ENCODE data around the gene ROBO1. TPM values are rescaled to one million over a fixed set of nuclear protein-coding genes. Genes with fewer than 3 reads are reported as not detected.

ROBO1 gene
- total RNA-seq, 2 experiments from 2014 or later: not detected

DNA sequence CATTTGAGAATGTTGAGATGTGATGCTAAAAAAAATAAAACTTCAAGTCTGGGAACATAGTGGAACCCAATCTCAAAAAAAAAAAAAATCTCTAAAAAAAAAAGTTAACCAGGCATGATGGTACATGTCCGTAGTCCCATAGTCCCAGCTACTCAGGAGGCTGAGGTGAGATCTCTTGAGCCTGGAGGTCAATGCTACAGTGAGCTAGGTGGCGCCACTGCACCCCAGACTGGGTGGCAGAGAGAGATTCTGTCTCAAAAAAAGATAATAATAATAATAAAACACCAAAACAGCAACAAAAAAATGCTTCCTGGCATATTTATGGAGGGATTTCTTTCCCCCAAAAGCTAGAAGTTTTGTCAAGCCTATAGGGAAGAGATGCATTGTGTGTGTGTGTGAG is 361.6 kb downstream of the ROBO1 start:
- Mint-ChIP-seq H3K36me3 (ENCODE audit: low read depth) (no peaks in the 10 kb centered on the region), H3K9me3 (peaks cover 6% of the 10 kb centered on the region)
- POLR2A ChIA-PET: no interaction called here

GRCh38 chr3:79405183-79405582 is 362.6 kb downstream of the ROBO1 start:
- no peak overlapping the region for H3K4me3 Mint-ChIP-seq
- no peaks in the 10 kb centered on the region for H3K27me3 Mint-ChIP-seq
- H3K9me3 Mint-ChIP-seq: peaks cover 6% of the 10 kb centered on the region
- no peaks in the 10 kb centered on the region for H3K36me3 Mint-ChIP-seq (ENCODE audit: low read depth)
- POLR2A ChIA-PET: no interaction called here
- no peaks in the 10 kb centered on the region for H3K4me1 Mint-ChIP-seq
- CTCF ChIA-PET: no interaction called here
- no peak for DNase-seq
- H3K27ac Mint-ChIP-seq: no peak overlapping the region

More for the DNA sequence above, 361.6 kb downstream of the ROBO1 start:
- DNase-seq: no peak
- H3K27ac Mint-ChIP-seq: no peak overlapping the region
- no peaks in the 10 kb centered on the region for H3K4me1 Mint-ChIP-seq
- CTCF ChIA-PET: no interaction called here
- H3K4me3 Mint-ChIP-seq: no peak overlapping the region
- H3K27me3 Mint-ChIP-seq: no peaks in the 10 kb centered on the region

- CTCF ChIA-PET: no interaction called here
- POLR2A ChIA-PET: no interaction called here
- no peaks in the 10 kb centered on the region for H3K27me3 Mint-ChIP-seq
These were observed 371.2 kb downstream of the ROBO1 start for GRCh38 chr3:79396595-79396994.

DNA sequence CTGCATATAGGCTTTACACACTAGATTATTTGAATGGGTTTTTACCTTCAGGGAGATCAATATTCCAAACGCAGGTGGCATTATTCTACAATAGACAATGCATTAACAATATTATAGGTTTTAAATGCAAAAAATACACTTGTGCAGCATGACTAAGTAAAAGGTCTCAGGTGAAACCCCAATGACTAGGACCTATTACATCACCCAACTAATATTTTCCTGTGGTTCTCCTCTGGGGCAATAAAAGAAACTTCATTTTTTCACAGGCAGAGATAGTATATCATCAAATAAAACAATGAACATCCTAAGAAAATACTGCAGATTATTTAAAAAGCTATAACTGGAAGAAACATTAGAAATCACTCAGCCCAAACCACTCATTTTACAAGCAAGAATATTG is 375.3 kb downstream of the ROBO1 start:
- POLR2A ChIA-PET: no interaction called here
- H3K27me3 Mint-ChIP-seq: no peaks in the 10 kb centered on the region
- peaks cover 10% of the 10 kb centered on the region for H3K9me3 Mint-ChIP-seq
- no peaks in the 10 kb centered on the region for H3K4me1 Mint-ChIP-seq
- DNase-seq: no peak
- H3K27ac Mint-ChIP-seq: no peak overlapping the region
- H3K36me3 Mint-ChIP-seq (ENCODE audit: low read depth): no peaks in the 10 kb centered on the region
- CTCF ChIA-PET: no interaction called here
- H3K4me3 Mint-ChIP-seq: no peak overlapping the region

More at GRCh38 chr3:79396595-79396994, 371.2 kb downstream of the ROBO1 start:
- Mint-ChIP-seq H3K27ac (no peak overlapping the region), H3K4me3 (no peak overlapping the region), H3K9me3 (peaks cover 6% of the 10 kb centered on the region), H3K36me3 (ENCODE audit: low read depth) (no peaks in the 10 kb centered on the region), H3K4me1 (no peaks in the 10 kb centered on the region)
- DNase-seq: no peak

GRCh38 chr3:79390352-79390751 is 377.4 kb downstream of the ROBO1 start:
- Mint-ChIP-seq H3K27ac (no peak overlapping the region), H3K4me1 (no peaks in the 10 kb centered on the region), H3K27me3 (no peaks in the 10 kb centered on the region), H3K9me3 (peaks cover 13% of the 10 kb centered on the region), H3K4me3 (no peak overlapping the region), H3K36me3 (ENCODE audit: low read depth) (no peaks in the 10 kb centered on the region)
- ChIA-PET POLR2A (no interaction called here), CTCF (no interaction called here)
- no peak for DNase-seq

GRCh38 chr3:79385211-79385610 is 382.6 kb downstream of the ROBO1 start:
- no peak overlapping the region for H3K4me3 Mint-ChIP-seq
- CTCF ChIA-PET: no interaction called here
- H3K36me3 Mint-ChIP-seq (ENCODE audit: low read depth): no peaks in the 10 kb centered on the region
- H3K27me3 Mint-ChIP-seq: no peaks in the 10 kb centered on the region
- H3K27ac Mint-ChIP-seq: no peak overlapping the region
- H3K9me3 Mint-ChIP-seq: peaks cover 8% of the 10 kb centered on the region
- H3K4me1 Mint-ChIP-seq: no peaks in the 10 kb centered on the region
- no peak for DNase-seq
- POLR2A ChIA-PET: no interaction called here

DNA sequence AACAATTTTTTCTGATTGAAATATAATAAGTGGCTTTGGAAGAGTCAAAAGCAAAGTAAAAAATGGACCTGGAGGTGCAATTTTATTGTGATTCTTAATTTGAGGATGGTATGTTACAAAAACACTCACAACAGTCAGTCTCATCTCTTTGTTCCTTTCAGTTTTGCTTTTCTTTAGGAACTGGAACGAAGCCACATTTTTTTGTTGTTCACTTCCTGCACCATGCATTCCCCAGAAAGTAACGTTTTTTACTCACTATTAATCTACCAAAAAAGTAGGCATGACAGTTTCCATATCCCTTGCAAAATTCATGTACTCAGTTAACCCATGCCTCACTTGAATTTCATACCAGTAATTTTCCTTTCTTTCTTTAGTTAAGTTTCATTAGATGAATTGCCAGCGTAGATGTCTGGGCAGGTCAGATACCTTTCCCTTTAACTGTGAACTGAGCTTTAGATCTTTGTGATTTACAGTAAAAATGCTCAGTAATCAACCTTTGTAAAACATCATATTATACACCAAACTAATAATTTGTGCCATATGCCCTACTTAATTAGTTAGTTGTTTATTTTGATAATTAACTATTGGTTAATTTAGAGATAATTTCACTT is 384.3 kb downstream of the ROBO1 start:
- Mint-ChIP-seq H3K27me3 (no peaks in the 10 kb centered on the region), H3K27ac (no peak overlapping the region), H3K9me3 (peaks cover 10% of the 10 kb centered on the region), H3K36me3 (ENCODE audit: low read depth) (no peaks in the 10 kb centered on the region), H3K4me1 (no peaks in the 10 kb centered on the region), H3K4me3 (no peak overlapping the region)
- no peak for DNase-seq
- POLR2A ChIA-PET: interaction anchor here (1.0 kb wide), 1 partner anchor 21 kb away, joined by 3 read pairs; no protein-coding TSS in a partner anchor
- CTCF ChIA-PET: no interaction called here

- Mint-ChIP-seq H3K27me3 (no peaks in the 10 kb centered on the region), H3K9me3 (peaks cover 7% of the 10 kb centered on the region), H3K4me3 (no peak overlapping the region), H3K4me1 (no peaks in the 10 kb centered on the region), H3K27ac (no peak overlapping the region), H3K36me3 (ENCODE audit: low read depth) (no peaks in the 10 kb centered on the region)
- ChIA-PET CTCF (no interaction called here), POLR2A (no interaction called here)
- no peak for DNase-seq
These were observed 387.2 kb downstream of the ROBO1 start for GRCh38 chr3:79380581-79380980.

DNA sequence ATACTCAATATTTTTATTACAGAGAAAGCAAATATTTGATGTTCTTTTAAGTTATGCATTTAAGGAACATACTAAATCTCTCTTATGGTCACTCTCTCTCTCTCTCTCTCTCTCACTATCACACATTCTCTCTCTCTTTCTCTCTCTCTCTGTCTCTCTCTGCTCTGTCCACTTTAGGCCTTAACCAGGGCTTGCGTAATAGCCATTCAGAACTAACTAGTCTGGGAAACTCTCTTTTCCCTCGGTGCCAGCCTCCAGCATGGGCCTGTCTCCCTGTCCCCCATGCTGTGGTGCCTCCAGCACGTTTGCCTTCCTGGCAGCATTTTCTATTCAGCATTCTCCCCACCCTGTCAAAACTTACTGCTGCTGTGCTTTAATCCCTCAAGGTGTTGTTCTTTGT is 389.7 kb downstream of the ROBO1 start:
- no peak overlapping the region for H3K27ac Mint-ChIP-seq
- H3K9me3 Mint-ChIP-seq: peaks cover 9% of the 10 kb centered on the region
- no peaks in the 10 kb centered on the region for H3K27me3 Mint-ChIP-seq
- ChIA-PET CTCF (no interaction called here), POLR2A (no interaction called here)
- H3K4me3 Mint-ChIP-seq: no peak overlapping the region
- no peak for DNase-seq
- H3K4me1 Mint-ChIP-seq: no peaks in the 10 kb centered on the region
- no peaks in the 10 kb centered on the region for H3K36me3 Mint-ChIP-seq (ENCODE audit: low read depth)

DNA sequence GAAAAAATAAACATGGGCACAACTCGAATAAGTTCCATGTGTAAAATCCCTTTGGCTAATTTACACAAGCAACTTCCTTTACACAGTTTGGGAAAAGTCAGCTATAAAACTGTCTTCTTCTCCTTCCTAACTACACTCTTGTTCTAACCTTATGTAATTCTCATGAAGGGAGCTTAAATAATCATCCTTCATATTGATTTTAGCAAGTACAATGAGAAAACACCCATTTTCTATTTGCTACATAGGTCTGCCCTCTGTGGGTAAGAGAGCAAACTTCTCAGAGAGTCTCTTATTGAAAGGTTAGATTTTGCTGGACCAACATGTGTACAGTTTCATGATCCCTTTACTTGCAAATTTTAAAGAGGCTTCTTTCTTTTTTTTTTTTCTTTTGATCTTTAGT is 398.5 kb downstream of the ROBO1 start:
- Mint-ChIP-seq H3K36me3 (ENCODE audit: low read depth) (no peaks in the 10 kb centered on the region), H3K27me3 (no peaks in the 10 kb centered on the region), H3K4me1 (no peaks in the 10 kb centered on the region), H3K27ac (no peak overlapping the region), H3K4me3 (no peak overlapping the region), H3K9me3 (peaks cover 8% of the 10 kb centered on the region)
- POLR2A ChIA-PET: no interaction called here
- CTCF ChIA-PET: no interaction called here
- DNase-seq: no peak

- Mint-ChIP-seq H3K27me3 (no peaks in the 10 kb centered on the region), H3K27ac (no peak overlapping the region), H3K4me1 (no peaks in the 10 kb centered on the region), H3K9me3 (peaks cover 8% of the 10 kb centered on the region), H3K4me3 (no peak overlapping the region), H3K36me3 (ENCODE audit: low read depth) (no peaks in the 10 kb centered on the region)
- ChIA-PET CTCF (no interaction called here), POLR2A (no interaction called here)
- DNase-seq: no peak
These were observed 399.4 kb downstream of the ROBO1 start for GRCh38 chr3:79368403-79368802.

DNA sequence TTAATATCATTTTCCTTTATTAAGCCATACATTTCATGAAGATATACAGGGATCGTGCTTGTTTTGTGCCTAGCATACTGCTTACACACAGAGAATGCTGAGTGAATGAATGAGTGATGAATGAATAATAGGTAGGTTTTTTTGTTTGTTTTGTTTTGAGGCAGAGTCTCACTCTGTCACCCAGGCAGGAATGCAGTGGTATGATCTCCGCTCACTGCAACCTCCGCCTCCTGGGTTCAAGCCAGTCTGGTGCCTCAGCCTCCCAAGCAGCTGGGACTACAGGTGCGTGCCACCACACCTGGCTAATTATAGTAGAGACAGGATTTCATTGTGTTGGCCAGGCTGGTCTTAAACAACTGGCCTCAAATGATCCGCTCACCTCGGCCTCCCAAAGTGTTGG is 400.0 kb downstream of the ROBO1 start:
- CTCF ChIA-PET: no interaction called here
- Mint-ChIP-seq H3K4me1 (no peaks in the 10 kb centered on the region), H3K9me3 (peaks cover 5% of the 10 kb centered on the region), H3K36me3 (ENCODE audit: low read depth) (no peaks in the 10 kb centered on the region), H3K27ac (no peak overlapping the region), H3K4me3 (no peak overlapping the region), H3K27me3 (no peaks in the 10 kb centered on the region)
- POLR2A ChIA-PET: no interaction called here
- DNase-seq: no peak

DNA sequence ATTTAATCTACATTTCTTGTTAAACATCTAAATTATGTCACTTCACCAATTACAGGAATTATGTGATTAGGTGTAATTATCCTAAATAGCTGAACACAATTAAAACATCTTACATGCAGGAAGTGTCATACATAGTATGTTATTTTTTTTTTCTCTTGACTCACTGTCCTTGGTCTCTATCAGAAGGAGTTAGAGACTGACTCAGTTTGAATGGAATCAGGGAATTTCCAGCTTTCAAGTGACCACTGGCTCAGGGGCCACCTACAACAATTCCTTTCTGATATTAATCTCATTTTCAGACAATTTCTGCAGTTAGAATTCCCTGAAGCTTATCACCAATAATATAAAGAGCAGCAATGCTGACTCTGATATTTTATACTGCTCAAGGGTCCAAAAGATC is 400.7 kb downstream of the ROBO1 start:
- Mint-ChIP-seq H3K27ac (no peak overlapping the region), H3K9me3 (peaks cover 5% of the 10 kb centered on the region), H3K4me1 (no peaks in the 10 kb centered on the region), H3K27me3 (no peaks in the 10 kb centered on the region), H3K4me3 (no peak overlapping the region), H3K36me3 (ENCODE audit: low read depth) (no peaks in the 10 kb centered on the region)
- DNase-seq: no peak
- CTCF ChIA-PET: interaction anchor here (0.5 kb wide), 1 partner anchor 14 kb away, joined by 3 read pairs; no protein-coding TSS in a partner anchor
- POLR2A ChIA-PET: no interaction called here

DNA sequence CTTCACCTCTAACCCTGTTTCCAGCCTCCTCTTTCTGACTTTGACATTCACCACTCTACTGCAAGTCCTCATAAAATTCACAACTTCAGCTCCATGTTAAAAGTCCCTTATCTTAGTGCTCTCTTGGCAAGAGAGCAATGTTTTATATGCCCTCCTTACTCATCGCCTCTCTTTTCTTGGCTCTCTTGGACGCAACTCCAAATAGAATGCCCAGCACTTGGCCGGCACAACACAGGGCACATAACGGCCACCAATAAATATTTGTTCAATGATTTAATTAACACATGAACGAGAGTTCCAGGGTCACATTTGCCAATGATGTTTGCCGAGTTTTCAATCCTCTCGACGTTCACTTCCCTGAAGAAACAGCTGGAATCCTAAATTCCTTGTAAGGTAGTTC is 401.4 kb downstream of the ROBO1 start:
- Mint-ChIP-seq H3K9me3 (peaks cover 5% of the 10 kb centered on the region), H3K4me3 (no peak overlapping the region), H3K4me1 (no peaks in the 10 kb centered on the region), H3K27me3 (no peaks in the 10 kb centered on the region), H3K27ac (no peak overlapping the region), H3K36me3 (ENCODE audit: low read depth) (no peaks in the 10 kb centered on the region)
- no peak for DNase-seq
- ChIA-PET CTCF (no interaction called here), POLR2A (no interaction called here)

DNA sequence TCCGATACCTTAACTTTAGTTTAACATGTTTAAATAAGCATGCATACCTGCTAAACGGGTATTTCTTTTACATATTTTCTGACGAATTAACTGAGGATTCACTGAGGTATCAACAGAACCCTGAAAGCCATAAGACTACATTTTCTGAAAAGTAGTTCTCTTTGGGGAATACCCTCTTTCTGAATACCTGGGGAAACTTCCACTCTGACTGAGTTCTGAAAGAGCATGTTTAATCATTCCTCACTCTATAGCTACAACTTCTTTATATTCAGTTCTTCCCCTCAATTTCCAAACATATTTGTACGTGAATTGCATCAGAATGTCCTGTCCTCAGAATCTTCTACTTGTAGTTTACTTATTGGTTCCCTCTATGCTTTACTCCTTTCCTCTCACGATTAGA is 403.0 kb downstream of the ROBO1 start:
- CTCF ChIA-PET: no interaction called here
- no peak for DNase-seq
- POLR2A ChIA-PET: no interaction called here
- Mint-ChIP-seq H3K27ac (no peak overlapping the region), H3K9me3 (peaks cover 5% of the 10 kb centered on the region), H3K4me3 (no peak overlapping the region), H3K4me1 (no peaks in the 10 kb centered on the region), H3K27me3 (no peaks in the 10 kb centered on the region), H3K36me3 (ENCODE audit: low read depth) (no peaks in the 10 kb centered on the region)

Data from activated CD4-positive, alpha-beta memory T cell treated with anti-CD3 and anti-CD28 coated beads, Interleukin-2, amount 10 ng/mL, durations not matched to agents 7 days and 5 days (primary cell).